NT2/D1 (cell line): Measurements from ENCODE around the gene TLR2.

Source experiments
- DNase-seq: peaks from one replicate; pipeline ENCODE4 v3.0.0-alpha.2; 2011; ENCODE audit warnings: low read depth, low spot score
- H3K27me3 ChIP-seq: 2 replicates; pipeline ENCODE4 v1.6.0; 2011; ENCODE audit warnings: mild to moderate bottlenecking; ENCODE audit not compliant: insufficient read length, insufficient read depth
- H3K36me3 ChIP-seq: 2 replicates; pipeline ENCODE4 v1.6.1; 2011; ENCODE audit warnings: mild to moderate bottlenecking, low read length, mixed read lengths; ENCODE audit not compliant: insufficient read depth, insufficient read length
- H3K4me1 ChIP-seq: 2 replicates; pipeline ENCODE4 v1.5.1; 2011; ENCODE audit not compliant: insufficient read depth, insufficient read length
- H3K4me3 ChIP-seq: 2 replicates; pipeline ENCODE4 v1.5.1; 2011; ENCODE audit warnings: low read depth; ENCODE audit not compliant: insufficient read length
- H3K9ac ChIP-seq: 2 replicates; pipeline ENCODE4 v1.6.0; 2011; ENCODE audit warnings: low read depth; ENCODE audit not compliant: insufficient read length
- H3K9me3 ChIP-seq: 2 replicates; pipeline ENCODE4 v1.5.1; 2011; ENCODE audit warnings: mild to moderate bottlenecking, low read length; ENCODE audit not compliant: insufficient read depth
- SUZ12 ChIP-seq: IDR thresholded peaks from 2 replicates; pipeline ENCODE4 v1.6.1; 2011; ENCODE audit not compliant: insufficient read length, insufficient read depth; ENCODE audit errors: extremely low read depth
- YY1 ChIP-seq: IDR thresholded peaks from 2 replicates; pipeline ENCODE4 v1.6.1; 2011; ENCODE audit not compliant: insufficient read length, insufficient read depth
- ZNF274 ChIP-seq: IDR thresholded peaks from 2 replicates; pipeline ENCODE4 v1.6.1; 2011; ENCODE audit warnings: mild to moderate bottlenecking, low read depth, low read length

The TLR2 gene

DNA sequence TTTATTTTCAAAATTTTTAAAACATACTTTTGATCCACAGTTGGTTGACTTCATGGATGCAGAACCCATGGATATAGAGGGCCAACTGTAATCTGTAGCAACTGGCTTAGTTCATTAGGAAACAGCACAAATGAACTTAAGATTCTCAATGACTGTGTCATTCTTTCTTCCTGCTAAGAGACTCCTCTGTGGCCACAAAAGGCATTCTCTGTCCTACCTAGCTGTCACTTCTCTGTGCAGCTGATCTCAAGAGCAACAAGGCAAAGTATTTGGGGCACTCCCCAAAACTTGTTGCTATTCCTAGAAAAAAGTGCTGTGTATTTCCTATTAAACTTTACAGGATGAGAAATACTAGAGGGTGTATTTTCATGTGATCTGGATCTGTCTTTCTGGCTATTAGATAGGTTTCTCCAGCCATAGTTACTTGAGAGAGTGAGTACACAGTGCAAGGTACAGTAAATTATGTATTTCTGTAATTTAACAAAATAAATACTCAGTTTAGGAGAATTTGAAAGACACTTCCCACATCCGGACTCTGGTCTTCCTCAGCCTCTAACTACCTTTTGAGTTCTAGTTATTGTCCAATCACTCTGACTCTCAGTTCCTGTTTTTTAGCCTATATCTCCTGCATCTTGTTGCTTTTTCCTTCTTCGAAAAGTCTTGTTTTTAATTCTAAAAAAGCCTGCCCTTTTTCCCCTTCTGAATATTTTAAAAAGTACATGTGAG, 21.8 kb downstream of the TLR2 start:
- H3K4me1 ChIP-seq = no peaks in the 10 kb centered on the region
- TF ChIP-seq YY1 (no peak), ZNF274 (no peak), SUZ12 (no peak)
- no peaks in the 10 kb centered on the region for H3K9me3 ChIP-seq
- H3K36me3 ChIP-seq = no peaks in the 10 kb centered on the region
- H3K4me3 ChIP-seq = no peak overlapping the region
- no peak overlapping the region for H3K9ac ChIP-seq
- no peaks in the 10 kb centered on the region for H3K27me3 ChIP-seq
- DNase-seq = no peak

DNA sequence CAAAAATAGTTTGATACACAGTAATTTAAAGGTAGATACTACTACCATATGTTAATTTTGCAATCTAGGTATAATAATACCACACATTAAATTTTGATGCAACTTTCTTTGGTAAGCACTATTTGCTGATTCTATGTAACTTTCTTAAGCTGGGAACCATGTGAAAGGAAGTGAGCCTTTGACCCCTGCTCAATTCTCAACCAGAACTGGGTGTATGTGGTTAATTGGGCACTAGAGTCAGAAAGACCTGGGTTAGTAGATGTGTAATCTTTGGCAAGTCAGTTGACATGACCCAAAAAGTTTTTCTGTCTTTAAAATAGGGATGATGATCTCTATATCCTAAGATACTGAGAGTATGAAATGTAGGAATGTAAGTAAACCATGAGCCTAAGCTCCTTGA, 22.4 kb downstream of the TLR2 start:
- Histone ChIP-seq H3K36me3 (no peaks in the 10 kb centered on the region), H3K9me3 (no peaks in the 10 kb centered on the region), H3K4me3 (no peak overlapping the region), H3K4me1 (no peaks in the 10 kb centered on the region), H3K27me3 (no peaks in the 10 kb centered on the region), H3K9ac (no peak overlapping the region)
- no peak for DNase-seq
- no peak for TF ChIP-seq YY1
- no peak for TF ChIP-seq ZNF274
- no peak for TF ChIP-seq SUZ12

DNA sequence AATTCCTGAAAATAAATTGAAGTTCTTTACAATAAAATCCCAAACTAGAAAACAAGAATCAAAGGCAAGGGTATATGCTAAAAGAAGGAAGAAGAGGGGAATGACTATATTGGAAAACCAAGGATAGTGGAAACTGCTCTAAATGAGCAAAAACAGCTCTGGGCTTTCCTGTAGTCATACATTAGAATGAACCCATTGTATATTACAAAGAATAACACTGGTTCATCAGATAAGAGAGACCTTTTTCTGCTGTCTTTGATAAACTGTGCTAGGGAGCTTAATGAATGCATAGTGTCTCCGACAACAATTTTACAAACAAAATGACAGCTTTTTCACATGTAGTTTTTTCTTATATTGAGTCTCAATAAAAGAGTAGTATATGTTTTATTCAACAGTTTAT, 26.6 kb downstream of the TLR2 start:
- Histone ChIP-seq H3K36me3 (no peaks in the 10 kb centered on the region), H3K9me3 (no peaks in the 10 kb centered on the region), H3K4me1 (no peaks in the 10 kb centered on the region), H3K27me3 (no peaks in the 10 kb centered on the region), H3K4me3 (no peak overlapping the region), H3K9ac (no peak overlapping the region)
- no peak for TF ChIP-seq YY1
- no peak for DNase-seq

DNA sequence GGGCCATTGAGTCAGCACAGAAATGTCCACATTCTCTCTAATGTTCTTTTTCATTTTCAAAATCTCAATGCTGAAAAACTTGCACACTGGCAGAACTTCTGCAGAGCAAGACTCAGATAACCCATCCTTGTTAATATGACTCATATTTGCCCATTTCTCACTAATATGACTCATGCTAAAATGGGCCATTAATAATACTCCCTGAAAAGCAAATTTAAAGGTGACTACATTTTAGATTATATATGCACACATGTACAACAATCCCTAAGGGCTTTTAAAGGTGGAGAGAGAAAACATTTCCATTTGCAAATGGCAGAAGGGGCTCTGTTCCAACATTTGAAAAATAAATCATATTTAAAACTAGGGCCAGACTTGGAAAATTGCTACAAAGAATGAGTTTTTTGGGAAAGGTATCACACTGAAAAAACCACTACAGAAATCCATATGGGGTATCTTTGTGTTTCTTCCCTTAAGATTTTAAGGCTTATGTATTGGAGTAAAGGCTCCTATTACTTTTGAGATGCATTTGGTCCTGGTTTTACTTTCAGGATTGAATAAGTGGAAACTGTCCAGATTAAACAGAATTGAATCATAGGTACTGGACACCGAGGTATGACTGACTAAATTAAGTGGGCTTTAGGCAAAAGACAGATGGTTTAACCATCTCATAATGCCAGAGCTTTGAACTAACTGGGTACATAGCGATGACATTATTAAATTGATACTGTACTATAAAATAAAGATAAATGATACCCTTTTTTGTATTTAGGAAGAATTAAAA, 30.0 kb downstream of the TLR2 start:
- H3K36me3 ChIP-seq = no peaks in the 10 kb centered on the region
- H3K9ac ChIP-seq = no peak overlapping the region
- no peak for DNase-seq
- TF ChIP-seq ZNF274 (no peak), YY1 (no peak), SUZ12 (no peak)
- no peaks in the 10 kb centered on the region for H3K27me3 ChIP-seq
- H3K4me1 ChIP-seq = no peaks in the 10 kb centered on the region
- no peaks in the 10 kb centered on the region for H3K9me3 ChIP-seq
- no peak overlapping the region for H3K4me3 ChIP-seq

DNA sequence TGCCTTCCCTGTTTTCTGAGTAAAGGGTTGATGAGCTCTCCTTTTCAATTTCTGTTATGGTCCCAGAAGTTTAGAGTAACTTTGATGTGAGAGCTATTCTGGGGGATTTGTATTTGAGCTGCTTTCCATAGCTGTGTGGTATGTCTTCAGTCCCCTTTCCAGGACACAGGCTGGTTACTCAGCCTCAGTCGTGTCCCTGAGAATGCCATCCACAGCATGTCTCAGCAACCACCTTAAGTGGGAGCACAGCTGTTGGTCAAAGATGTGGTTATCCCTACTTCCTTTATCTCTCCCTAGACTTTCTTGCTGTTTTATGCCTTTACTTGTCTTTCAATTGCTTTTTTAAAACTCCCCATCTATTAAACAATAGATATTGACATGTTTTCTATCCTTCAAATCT, 38.0 kb downstream of the TLR2 start:
- Histone ChIP-seq H3K36me3 (no peaks in the 10 kb centered on the region), H3K9me3 (no peaks in the 10 kb centered on the region), H3K4me3 (no peak overlapping the region), H3K27me3 (no peaks in the 10 kb centered on the region), H3K9ac (no peak overlapping the region), H3K4me1 (no peaks in the 10 kb centered on the region)
- no peak for TF ChIP-seq YY1
- DNase-seq = no peak

DNA sequence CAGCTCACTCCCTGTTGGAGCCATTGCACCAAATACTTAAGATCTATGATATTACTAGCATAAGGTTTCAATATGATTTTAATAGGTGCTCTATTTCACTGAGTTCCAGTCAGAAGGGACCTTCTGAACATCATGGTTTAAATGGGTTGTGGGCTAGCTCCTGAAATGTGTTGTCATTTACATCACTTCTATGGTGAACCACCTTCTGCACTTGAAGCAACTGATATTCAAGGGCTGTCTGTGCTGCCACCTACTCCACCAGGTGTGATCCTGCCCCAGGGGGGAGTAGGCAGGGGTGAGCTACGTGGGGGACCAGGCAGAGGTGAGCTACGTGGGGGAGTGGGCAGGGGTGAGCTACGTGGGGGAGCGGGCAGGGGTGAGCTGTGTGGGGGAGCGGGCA, 40.5 kb downstream of the TLR2 start:
- Histone ChIP-seq H3K4me3 (no peak overlapping the region), H3K27me3 (no peaks in the 10 kb centered on the region), H3K9me3 (no peaks in the 10 kb centered on the region), H3K4me1 (no peaks in the 10 kb centered on the region), H3K9ac (no peak overlapping the region), H3K36me3 (no peaks in the 10 kb centered on the region)
- no peak for TF ChIP-seq ZNF274
- no peak for TF ChIP-seq SUZ12
- TF ChIP-seq YY1 = no peak
- DNase-seq = no peak

DNA sequence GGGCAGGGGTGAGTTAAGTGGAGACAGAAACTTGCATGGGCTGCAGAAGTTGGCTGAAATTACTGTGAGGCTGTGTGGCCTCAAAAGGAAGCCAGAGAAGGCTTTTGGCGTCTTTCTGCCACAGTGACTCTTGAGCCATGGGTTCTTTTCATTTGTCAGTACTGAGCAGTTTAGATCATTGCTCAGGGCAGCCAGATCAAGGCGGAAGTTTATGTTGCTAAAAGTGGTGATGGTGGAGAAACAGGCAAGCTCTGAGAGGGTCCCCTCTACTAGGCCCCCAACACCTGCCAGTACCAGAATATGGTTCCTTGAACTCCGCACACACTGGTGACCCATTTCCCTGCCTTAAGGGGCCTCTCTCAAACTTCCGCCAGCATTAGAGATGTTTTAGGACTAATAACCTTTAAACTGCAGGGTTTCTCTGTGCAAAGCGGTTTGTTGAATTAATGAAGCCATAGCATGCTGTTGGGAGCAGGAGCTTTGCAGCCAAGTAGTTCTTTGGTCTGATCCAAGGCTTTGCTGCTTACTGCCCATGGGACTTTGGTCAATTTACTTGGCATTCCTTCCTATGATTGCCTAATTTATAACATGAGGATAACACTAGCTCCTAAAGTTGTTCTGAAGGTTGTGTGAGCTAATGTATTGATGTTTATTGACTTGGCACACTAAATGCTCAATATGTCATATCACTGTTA, 41.2 kb downstream of the TLR2 start:
- H3K4me3 ChIP-seq = no peak overlapping the region
- no peak overlapping the region for H3K9ac ChIP-seq
- DNase-seq = no peak
- no peaks in the 10 kb centered on the region for H3K4me1 ChIP-seq
- no peaks in the 10 kb centered on the region for H3K9me3 ChIP-seq
- TF ChIP-seq YY1 (no peak), SUZ12 (no peak), ZNF274 (no peak)
- no peaks in the 10 kb centered on the region for H3K27me3 ChIP-seq
- H3K36me3 ChIP-seq = no peaks in the 10 kb centered on the region
